Lower leg skin (tissue), 4 donors: ENCODE measurements around the gene PLA2G3. TPM values are rescaled to one million over a fixed set of nuclear protein-coding genes. Genes with fewer than 3 reads are reported as not detected.

Source experiments
- DNase-seq, 2 donors: peaks; one replicate each; pipeline ENCODE4 v3.0.0-alpha.2; 2019; ENCODE audit warnings: low spot score in 2 of 2
- H3K4me3 ChIP-seq: fragments of 200-600 bp; sonication (generic); 2 replicates; pipeline ENCODE4 v1.5.1; 2017; ENCODE audit warnings: mild to moderate bottlenecking, low read depth; ENCODE audit not compliant: poor library complexity, severe bottlenecking
- CTCF ChIP-seq, 3 donors: fragments of 450-650 bp; IDR thresholded peaks; one replicate each; pipeline ENCODE4 v1.5.1; 2016; ENCODE audit warnings: antibody characterized with exemption in 3 of 3, mild to moderate bottlenecking in 3 of 3, moderate library complexity in 2 of 3
- POLR2A ChIP-seq, 2 donors: fragments of 450-650 bp; IDR thresholded peaks; one replicate each; pipeline ENCODE4 v1.6.1; 2016 to 2017; ENCODE audit warnings: antibody characterized with exemption in 2 of 2, mild to moderate bottlenecking in 1 of 2, moderate library complexity in 1 of 2
- WGBS, 2 donors: methylation state at CpG; one replicate each; pipeline ENCODE4 v1.1.5; 2018; 5-methylcytosine and 5-hydroxymethylcytosine counted together
- intact Hi-C: fragments of 100-400 bp; cut with DNase I; formaldehyde crosslinking; loops from one replicate; pipeline ENCODE4 v1.15.0; 2023; ENCODE audit warnings: low total_unique reads
- total RNA-seq, 4 donors: library from RNA; depleted of rRNA; stranded (reverse); fragments of >200 nt; gene quantifications; one replicate each; pipeline ENCODE4 v1.1.0, GENCODE V29; 2016

Gene PLA2G3
- total RNA-seq, 4 donors from 2014 or later = 6.5 to 11.3 (median 8.7) TPM

GRCh38 chr22:31103111-31103510 lies 37.2 kb downstream of the PLA2G3 start:
- WGBS, 2 donors = 83% methylated on average over 2 of the region's 2 CpGs
- no peak overlapping the region for H3K4me3 ChIP-seq
- intact Hi-C loops = loop anchor here (10.0 kb wide), 1 partner anchor 132 kb away; no protein-coding TSS in a partner anchor
- DNase-seq = no peak
- no peak for TF ChIP-seq POLR2A (IDR thresholded peaks at IDR 0.05)
- no peak for TF ChIP-seq CTCF (IDR thresholded peaks at IDR 0.05)

- DNase-seq = peak; percentile 81 to 96
- intact Hi-C loops = loop anchor here (10.0 kb wide), 1 partner anchor 132 kb away; no protein-coding TSS in a partner anchor
- no peak for TF ChIP-seq CTCF (IDR thresholded peaks at IDR 0.05)
- no peak for TF ChIP-seq POLR2A (IDR thresholded peaks at IDR 0.05)
- WGBS, 2 donors = 52 to 68% methylated on average over 7 to 8 of the region's 8 CpGs
- H3K4me3 ChIP-seq = no peak overlapping the region
These were observed 37.7 kb downstream of the PLA2G3 start for GRCh38 chr22:31102441-31103081.

GRCh38 chr22:31100762-31101525 lies 39.4 kb downstream of the PLA2G3 start:
- no peak for TF ChIP-seq CTCF (IDR thresholded peaks at IDR 0.05)
- no peak for TF ChIP-seq POLR2A (IDR thresholded peaks at IDR 0.05)
- intact Hi-C loops = loop anchor here (10.0 kb wide), 1 partner anchor 134 kb away; no protein-coding TSS in a partner anchor
- 93 to 96% methylated on average over 18 of the region's 18 CpGs for WGBS, 2 donors
- DNase-seq = no peak
- H3K4me3 ChIP-seq = no peak overlapping the region

GRCh38 chr22:31099841-31100761 lies 40.2 kb downstream of the PLA2G3 start:
- WGBS, 2 donors = 93 to 94% methylated on average over 34 of the region's 34 CpGs
- intact Hi-C loops = loop anchor here (10.0 kb wide), 1 partner anchor 135 kb away; no protein-coding TSS in a partner anchor
- no peak for TF ChIP-seq POLR2A (IDR thresholded peaks at IDR 0.05)
- no peak for TF ChIP-seq CTCF (IDR thresholded peaks at IDR 0.05)
- no peak for DNase-seq
- no peak overlapping the region for H3K4me3 ChIP-seq

- no peak overlapping the region for H3K4me3 ChIP-seq
- intact Hi-C loops = no loop called here
- no peak for DNase-seq
- WGBS, 2 donors = 91 to 94% methylated on average over 6 of the region's 6 CpGs
- TF ChIP-seq POLR2A (IDR thresholded peaks at IDR 0.05) (no peak), CTCF (IDR thresholded peaks at IDR 0.05) (no peak)
These were observed 40.9 kb downstream of the PLA2G3 start for GRCh38 chr22:31099386-31099785.
